ENCODE data around the gene IPO11. TPM values are rescaled to one million over a fixed set of nuclear protein-coding genes. Genes with fewer than 3 reads are reported as not detected.
"Not testable (repeated sequence)": the region's sequence is repeated elsewhere in the genome, so short reads cannot be mapped to it uniquely, and the experiment has no call there.

Gene IPO11
- total RNA-seq, 1 donor from 2014 or later: 11.8 TPM

- Histone ChIP-seq H3K4me3 (no peak overlapping the region), H3K9me3 (no peaks in the 10 kb centered on the region), H3K27ac (no peak overlapping the region), H3K4me1 (no peaks in the 10 kb centered on the region), H3K36me3 (peaks cover 0 to 21% of the 10 kb centered on the region in 2 donors), H3K27me3 (no peaks in the 10 kb centered on the region)
- TF ChIP-seq, protein P1, sequence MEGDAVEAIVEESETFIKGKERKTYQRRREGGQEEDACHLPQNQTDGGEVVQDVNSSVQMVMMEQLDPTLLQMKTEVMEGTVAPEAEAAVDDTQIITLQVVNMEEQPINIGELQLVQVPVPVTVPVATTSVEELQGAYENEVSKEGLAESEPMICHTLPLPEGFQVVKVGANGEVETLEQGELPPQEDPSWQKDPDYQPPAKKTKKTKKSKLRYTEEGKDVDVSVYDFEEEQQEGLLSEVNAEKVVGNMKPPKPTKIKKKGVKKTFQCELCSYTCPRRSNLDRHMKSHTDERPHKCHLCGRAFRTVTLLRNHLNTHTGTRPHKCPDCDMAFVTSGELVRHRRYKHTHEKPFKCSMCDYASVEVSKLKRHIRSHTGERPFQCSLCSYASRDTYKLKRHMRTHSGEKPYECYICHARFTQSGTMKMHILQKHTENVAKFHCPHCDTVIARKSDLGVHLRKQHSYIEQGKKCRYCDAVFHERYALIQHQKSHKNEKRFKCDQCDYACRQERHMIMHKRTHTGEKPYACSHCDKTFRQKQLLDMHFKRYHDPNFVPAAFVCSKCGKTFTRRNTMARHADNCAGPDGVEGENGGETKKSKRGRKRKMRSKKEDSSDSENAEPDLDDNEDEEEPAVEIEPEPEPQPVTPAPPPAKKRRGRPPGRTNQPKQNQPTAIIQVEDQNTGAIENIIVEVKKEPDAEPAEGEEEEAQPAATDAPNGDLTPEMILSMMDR (IDR thresholded peaks at IDR 0.05): no peak
- DNase-seq (ENCODE audit: low spot score in 2 of 2): no peak
- intact Hi-C loops (cut with DNase I): no loop called here
Measured at GRCh38 chr5:62499756-62500155, 87.2 kb downstream of the IPO11 start.

DNA sequence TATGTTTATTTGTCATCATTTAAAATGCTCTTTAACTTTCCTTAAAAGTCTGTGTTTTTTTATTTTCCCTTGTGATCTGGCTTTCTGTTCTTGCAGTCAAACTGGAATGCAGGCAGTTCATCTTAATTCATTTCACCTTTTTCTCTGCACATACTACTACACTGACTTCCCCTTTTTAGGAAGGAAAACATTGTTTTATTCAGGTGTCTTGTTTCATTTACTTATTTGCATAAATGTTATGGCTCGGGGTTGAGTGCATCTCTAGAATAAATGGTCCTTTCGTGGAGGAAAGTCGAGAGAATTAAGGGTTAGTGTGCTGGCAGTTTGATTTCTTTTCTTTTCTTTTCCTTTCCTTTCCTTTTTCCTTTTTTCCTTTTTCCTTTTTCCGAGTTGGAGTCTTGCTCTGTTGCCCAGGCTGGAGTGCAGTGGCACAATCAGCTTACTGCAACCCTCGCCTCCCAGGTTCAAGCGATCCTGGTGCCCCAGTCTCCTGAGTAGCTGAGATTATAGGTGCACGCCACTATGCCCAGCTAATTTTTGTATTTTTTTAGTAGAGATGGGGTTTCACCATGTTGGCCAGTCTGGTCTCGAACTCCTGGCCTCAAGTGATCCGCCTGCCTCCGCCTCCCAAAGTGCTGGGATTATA, 90.0 kb downstream of the IPO11 start:
- H3K4me3 ChIP-seq: no peak overlapping the region
- no peak for DNase-seq (ENCODE audit: low spot score in 2 of 2)
- intact Hi-C loops (cut with DNase I): no loop called here
- no peaks in the 10 kb centered on the region for H3K27me3 ChIP-seq
- TF ChIP-seq, protein P1 (IDR thresholded peaks at IDR 0.05): no peak
- no peak overlapping the region for H3K27ac ChIP-seq
- no peaks in the 10 kb centered on the region for H3K9me3 ChIP-seq
- no peaks in the 10 kb centered on the region for H3K4me1 ChIP-seq
- peaks cover 3 to 14% of the 10 kb centered on the region in 2 donors for H3K36me3 ChIP-seq

DNA sequence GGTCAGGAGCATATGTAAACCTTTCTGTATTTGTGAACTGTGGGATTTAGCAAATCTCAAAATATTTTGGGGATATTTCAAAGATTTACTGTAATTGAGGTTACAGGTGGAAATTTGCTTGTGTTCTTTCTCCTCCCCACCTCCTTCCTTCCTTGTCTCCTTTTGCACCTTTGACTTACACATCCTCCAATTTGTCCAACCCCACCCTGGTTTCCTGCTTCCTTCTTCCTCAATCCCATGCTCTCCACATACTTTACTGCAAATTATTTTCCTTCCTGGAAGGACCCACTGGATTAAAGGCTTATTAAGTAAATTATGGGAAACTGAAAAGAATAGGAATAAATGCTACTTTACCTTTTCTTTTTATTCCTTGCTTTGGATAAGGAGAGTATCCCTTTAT, 91.6 kb downstream of the IPO11 start:
- H3K4me3 ChIP-seq: no peak overlapping the region
- intact Hi-C loops (cut with DNase I): no loop called here
- DNase-seq (ENCODE audit: low spot score in 2 of 2): no peak
- H3K9me3 ChIP-seq: peaks cover 0 to 3% of the 10 kb centered on the region in 2 donors
- H3K36me3 ChIP-seq: peaks cover 3 to 10% of the 10 kb centered on the region in 2 donors
- no peaks in the 10 kb centered on the region for H3K4me1 ChIP-seq
- no peaks in the 10 kb centered on the region for H3K27me3 ChIP-seq
- no peak overlapping the region for H3K27ac ChIP-seq
- TF ChIP-seq, protein P1 (IDR thresholded peaks at IDR 0.05): no peak

DNA sequence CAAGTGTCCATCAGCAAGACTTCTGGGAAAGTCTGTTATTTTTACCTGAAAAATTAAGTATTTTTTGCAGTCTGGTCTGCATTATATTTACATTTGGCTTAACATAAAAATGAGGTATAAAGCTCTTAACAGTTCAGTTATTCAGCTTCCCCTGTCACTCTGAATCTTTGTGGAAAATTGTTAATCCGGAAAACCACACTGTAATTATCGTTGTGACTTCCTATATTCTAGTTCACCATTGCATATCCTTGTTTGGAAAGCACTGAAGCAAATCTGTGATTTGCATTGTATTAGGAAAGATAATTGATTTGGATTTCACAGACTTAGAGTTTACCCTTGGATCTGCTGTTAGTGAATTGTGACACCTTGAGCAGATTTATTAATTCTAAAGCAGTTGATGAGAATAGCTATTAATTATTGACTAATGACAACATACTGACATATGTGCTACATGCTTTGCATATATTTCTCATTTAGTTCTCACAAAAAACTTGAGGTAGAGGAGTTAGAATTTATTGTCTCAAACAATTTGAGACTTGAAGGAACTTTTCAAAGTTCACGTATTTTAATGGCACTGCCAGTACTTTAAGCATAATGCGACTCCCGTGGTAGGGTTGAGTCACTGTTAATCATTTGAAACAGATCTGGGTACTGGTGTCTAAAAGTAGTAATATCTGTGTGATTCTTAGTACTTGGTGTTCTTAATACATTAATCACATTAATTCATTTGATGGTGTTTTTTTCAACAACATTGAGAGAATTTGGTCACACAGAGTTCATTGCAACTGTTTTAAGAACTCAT, 94.3 kb downstream of the IPO11 start:
- H3K36me3 ChIP-seq: peaks cover 3% of the 10 kb centered on the region in 2 donors
- intact Hi-C loops (cut with DNase I): no loop called here
- H3K9me3 ChIP-seq: peaks cover 0 to 3% of the 10 kb centered on the region in 2 donors
- no peak overlapping the region for H3K27ac ChIP-seq
- no peaks in the 10 kb centered on the region for H3K27me3 ChIP-seq
- H3K4me3 ChIP-seq: no peak overlapping the region
- TF ChIP-seq, protein P1 (IDR thresholded peaks at IDR 0.05): no peak
- no peaks in the 10 kb centered on the region for H3K4me1 ChIP-seq
- DNase-seq (ENCODE audit: low spot score in 2 of 2): no peak

GRCh38 chr5:62508760-62509159, 96.2 kb downstream of the IPO11 start:
- DNase-seq (ENCODE audit: low spot score in 2 of 2); H3K27me3 ChIP-seq; H3K4me3 ChIP-seq; H3K36me3 ChIP-seq; H3K9me3 ChIP-seq; H3K4me1 ChIP-seq; intact Hi-C loops (cut with DNase I); H3K27ac ChIP-seq: not testable (repeated sequence)

DNA sequence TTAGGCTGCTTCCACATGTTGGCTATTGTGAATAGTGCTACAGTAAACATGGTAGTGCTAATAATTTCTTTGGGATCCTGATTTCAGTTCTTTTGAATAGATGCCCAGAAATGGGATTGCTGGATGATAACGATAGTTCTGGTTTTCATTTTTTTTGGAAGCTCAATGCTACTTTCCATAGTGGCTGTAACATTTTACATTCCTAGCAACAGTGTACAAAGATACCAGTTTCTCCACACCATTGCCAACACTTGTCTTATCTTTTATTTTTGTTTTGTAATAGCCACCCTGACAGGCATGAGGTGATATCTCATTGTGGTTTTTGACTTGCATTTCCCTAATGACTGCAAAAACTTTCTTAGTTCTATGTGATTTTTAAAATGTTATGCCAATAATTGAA, 97.2 kb downstream of the IPO11 start:
- intact Hi-C loops (cut with DNase I): no loop called here
- TF ChIP-seq, protein P1 (IDR thresholded peaks at IDR 0.05): no peak
- H3K9me3 ChIP-seq: peaks cover 0 to 3% of the 10 kb centered on the region in 2 donors

GRCh38 chr5:62513085-62513484, 100.5 kb downstream of the IPO11 start:
- H3K27ac ChIP-seq; H3K9me3 ChIP-seq; H3K27me3 ChIP-seq; DNase-seq (ENCODE audit: low spot score in 2 of 2); H3K4me1 ChIP-seq; H3K36me3 ChIP-seq; intact Hi-C loops (cut with DNase I); H3K4me3 ChIP-seq: not testable (repeated sequence)

More for the DNA sequence above, 97.2 kb downstream of the IPO11 start:
- H3K36me3 ChIP-seq: peaks cover 3% of the 10 kb centered on the region in 2 donors
- DNase-seq (ENCODE audit: low spot score in 2 of 2): no peak
- no peaks in the 10 kb centered on the region for H3K4me1 ChIP-seq
- no peak overlapping the region for H3K4me3 ChIP-seq
- no peak overlapping the region for H3K27ac ChIP-seq
- no peaks in the 10 kb centered on the region for H3K27me3 ChIP-seq
